Endodermal cell (in vitro differentiated cells): ENCODE data around the gene KICS2. TPM values are rescaled to one million over a fixed set of nuclear protein-coding genes. Genes with fewer than 3 reads are reported as not detected.

ENCODE experiments used
- DNase-seq: peaks from one replicate; pipeline ENCODE4 v3.0.0-alpha.2; 2017
- H3K27ac ChIP-seq: 2 replicates; pipeline ENCODE4 v1.5.1; 2013; ENCODE audit warnings: mild to moderate bottlenecking, low read depth, low read length, moderate library complexity
- H3K27me3 ChIP-seq: 2 replicates; pipeline ENCODE4 v1.6.1; 2013; ENCODE audit warnings: mild to moderate bottlenecking, low read length, moderate library complexity; ENCODE audit not compliant: insufficient read depth, control insufficient read depth, poor library complexity, severe bottlenecking
- H3K36me3 ChIP-seq: 2 replicates; pipeline ENCODE4 v1.7.0; 2013; ENCODE audit warnings: mild to moderate bottlenecking, low read length, moderate library complexity; ENCODE audit not compliant: control insufficient read depth, insufficient read depth
- H3K4me1 ChIP-seq: one replicate; pipeline ENCODE4 v1.7.0; 2013; ENCODE audit warnings: low read length; ENCODE audit not compliant: control insufficient read depth, insufficient read depth
- H3K4me3 ChIP-seq: 2 replicates; pipeline ENCODE4 v1.5.1; 2013; ENCODE audit warnings: mild to moderate bottlenecking, low read length, moderate library complexity
- H3K9ac ChIP-seq: 2 replicates; pipeline ENCODE4 v1.6.1; 2013; ENCODE audit warnings: mild to moderate bottlenecking, low read length, moderate library complexity; ENCODE audit not compliant: poor library complexity, severe bottlenecking; ENCODE audit errors: extremely low read depth
- H3K9me3 ChIP-seq: 2 replicates; pipeline ENCODE4 v1.6.1; 2013; ENCODE audit warnings: mild to moderate bottlenecking, low read length, moderate library complexity; ENCODE audit not compliant: control insufficient read depth
- H3K27ac Mint-ChIP-seq: 2 replicates; pipeline ENCODE4 v1.8.0; 2020; ENCODE audit warnings: mixed read lengths
- H3K27me3 Mint-ChIP-seq: 2 replicates; pipeline ENCODE4 v1.8.0; 2021; ENCODE audit warnings: mild to moderate bottlenecking, mixed read lengths; ENCODE audit not compliant: insufficient read depth
- H3K36me3 Mint-ChIP-seq: 2 replicates; pipeline ENCODE4 v1.8.0; 2020; ENCODE audit warnings: low read depth, mixed read lengths
- H3K4me1 Mint-ChIP-seq: 2 replicates; pipeline ENCODE4 v1.8.0; 2020; ENCODE audit warnings: mixed read lengths
- H3K4me3 Mint-ChIP-seq: 2 replicates; pipeline ENCODE4 v1.8.0; 2020; ENCODE audit warnings: mild to moderate bottlenecking, moderate library complexity, mixed read lengths
- H3K9me3 Mint-ChIP-seq: 2 replicates; pipeline ENCODE4 v1.8.0; 2020; ENCODE audit warnings: mild to moderate bottlenecking, mixed read lengths
- WGBS, 2 experiments: methylation state at CpG; one replicate each; pipeline versions ENCODE4 v1.1.5 to v1.1.7; 2013; ENCODE audit warnings: missing lambda C conversion rate in 2 of 2, mixed read lengths in 1 of 2; ENCODE audit not compliant: insufficient coverage in 1 of 2, insufficient read length in 1 of 2; 5-methylcytosine and 5-hydroxymethylcytosine counted together
- total RNA-seq, 2 donors: library from RNA; stranded (reverse); fragmentation: NEBNext Ultra II Directional in 1 of 2; extraction: Animal tissue kit (Norgen Biotek cat#: 25700) in 1 of 2; gene quantifications; 2 replicates in 1 of 2; 3 replicates in 1 of 2; pipeline ENCODE4 v1.2.1, GENCODE V29; 2021
- TF ChIP-seq, protein P1 (sequence below): fragments of 200-600 bp; sonication (generic); conservative IDR thresholded peaks from 2 replicates; pipeline ENCODE4 v1.5.0; 2021; ENCODE audit warnings: antibody characterized with exemption, mild to moderate bottlenecking

The KICS2 gene
- total RNA-seq, 2 donors from 2014 or later: 8.0 to 16.6 TPM

DNA sequence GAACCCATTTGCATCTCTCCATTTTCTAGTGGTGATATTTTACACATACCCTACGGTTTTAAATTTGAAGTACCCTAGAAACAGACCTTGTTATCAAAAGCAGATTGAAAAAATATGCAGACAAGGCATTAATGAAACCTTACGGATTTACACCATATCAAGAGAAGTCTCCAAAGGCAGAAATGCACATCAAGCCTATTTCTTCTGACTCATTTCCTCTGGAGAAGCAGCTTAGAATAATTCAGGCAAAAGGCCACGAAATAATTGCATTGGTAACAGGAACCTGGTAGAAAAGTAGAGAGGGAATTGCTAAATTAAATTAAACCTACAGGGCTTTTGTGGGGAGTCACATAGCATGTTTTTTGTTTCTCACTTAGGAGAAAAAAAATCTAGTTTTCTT is 34.7 kb downstream of the KICS2 start:
- Histone ChIP-seq H3K9me3 (no peaks in the 10 kb centered on the region), H3K27ac (no peak overlapping the region), H3K9ac (no peak overlapping the region), H3K27me3 (no peaks in the 10 kb centered on the region), H3K36me3 (no peaks in the 10 kb centered on the region), H3K4me1 (no peaks in the 10 kb centered on the region), H3K4me3 (no peak overlapping the region)
- H3K9me3 Mint-ChIP-seq: peaks cover 7% of the 10 kb centered on the region
- peaks cover 5% of the 10 kb centered on the region for H3K36me3 Mint-ChIP-seq
- H3K4me3 Mint-ChIP-seq: no peak overlapping the region
- 85 to 100% methylated on average over 2 to 3 of the region's 3 CpGs for WGBS, 2 experiments
- H3K4me1 Mint-ChIP-seq: no peaks in the 10 kb centered on the region
- H3K27ac Mint-ChIP-seq: no peak overlapping the region
- TF ChIP-seq, protein P1, sequence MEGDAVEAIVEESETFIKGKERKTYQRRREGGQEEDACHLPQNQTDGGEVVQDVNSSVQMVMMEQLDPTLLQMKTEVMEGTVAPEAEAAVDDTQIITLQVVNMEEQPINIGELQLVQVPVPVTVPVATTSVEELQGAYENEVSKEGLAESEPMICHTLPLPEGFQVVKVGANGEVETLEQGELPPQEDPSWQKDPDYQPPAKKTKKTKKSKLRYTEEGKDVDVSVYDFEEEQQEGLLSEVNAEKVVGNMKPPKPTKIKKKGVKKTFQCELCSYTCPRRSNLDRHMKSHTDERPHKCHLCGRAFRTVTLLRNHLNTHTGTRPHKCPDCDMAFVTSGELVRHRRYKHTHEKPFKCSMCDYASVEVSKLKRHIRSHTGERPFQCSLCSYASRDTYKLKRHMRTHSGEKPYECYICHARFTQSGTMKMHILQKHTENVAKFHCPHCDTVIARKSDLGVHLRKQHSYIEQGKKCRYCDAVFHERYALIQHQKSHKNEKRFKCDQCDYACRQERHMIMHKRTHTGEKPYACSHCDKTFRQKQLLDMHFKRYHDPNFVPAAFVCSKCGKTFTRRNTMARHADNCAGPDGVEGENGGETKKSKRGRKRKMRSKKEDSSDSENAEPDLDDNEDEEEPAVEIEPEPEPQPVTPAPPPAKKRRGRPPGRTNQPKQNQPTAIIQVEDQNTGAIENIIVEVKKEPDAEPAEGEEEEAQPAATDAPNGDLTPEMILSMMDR: no peak
- no peak for DNase-seq
- H3K27me3 Mint-ChIP-seq: no peaks in the 10 kb centered on the region

DNA sequence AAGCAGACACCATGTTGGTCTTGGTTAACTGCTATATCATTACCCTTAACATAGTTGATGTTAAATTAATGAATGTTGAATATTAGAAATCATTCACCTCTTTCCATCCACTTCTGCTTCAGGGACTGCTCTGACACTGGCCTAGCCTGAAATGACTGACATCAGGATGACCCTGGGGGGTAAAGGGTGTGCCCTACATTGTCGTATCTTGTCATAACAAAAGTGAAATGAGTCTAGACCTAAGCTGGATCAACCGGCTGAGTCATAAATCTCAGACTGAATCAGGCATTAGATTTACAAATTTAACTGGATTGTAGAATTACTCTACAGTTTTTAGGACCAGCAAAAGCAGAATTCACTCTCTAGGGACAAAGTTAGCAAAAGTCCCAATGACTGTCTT is 35.3 kb downstream of the KICS2 start:
- no peaks in the 10 kb centered on the region for H3K36me3 ChIP-seq
- H3K4me1 ChIP-seq: no peaks in the 10 kb centered on the region
- H3K27ac ChIP-seq: no peak overlapping the region
- Mint-ChIP-seq H3K4me1 (no peaks in the 10 kb centered on the region), H3K4me3 (no peak overlapping the region), H3K36me3 (peaks cover 3% of the 10 kb centered on the region), H3K27me3 (no peaks in the 10 kb centered on the region), H3K27ac (no peak overlapping the region), H3K9me3 (peaks cover 7% of the 10 kb centered on the region)
- H3K9me3 ChIP-seq: no peaks in the 10 kb centered on the region
- no peaks in the 10 kb centered on the region for H3K27me3 ChIP-seq
- no peak overlapping the region for H3K4me3 ChIP-seq
- 89 to 100% methylated on average over 1 to 2 of the region's 2 CpGs for WGBS, 2 experiments
- no peak for DNase-seq
- no peak overlapping the region for H3K9ac ChIP-seq
- TF ChIP-seq, protein P1: no peak

DNA sequence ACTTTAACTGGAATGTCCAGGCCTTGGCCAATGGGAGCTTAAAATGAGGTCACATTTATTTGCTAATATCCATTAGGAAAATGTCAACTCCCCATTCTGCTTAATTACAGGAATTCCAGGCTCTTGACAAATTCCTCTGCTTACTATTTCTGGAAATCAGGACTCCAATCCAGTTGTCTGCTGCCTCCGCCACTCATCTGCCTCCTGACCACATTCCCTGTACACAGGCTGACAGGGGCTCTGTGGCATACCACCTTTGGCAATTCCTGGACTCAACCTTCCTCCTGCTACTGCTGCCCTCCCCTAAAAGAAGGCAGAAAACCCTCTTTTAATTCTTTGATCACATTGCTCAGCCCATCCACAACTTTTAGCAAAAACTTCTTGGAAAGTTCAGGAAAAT is 37.9 kb downstream of the KICS2 start:
- peaks cover 3% of the 10 kb centered on the region for H3K36me3 Mint-ChIP-seq
- H3K36me3 ChIP-seq: no peaks in the 10 kb centered on the region
- H3K9ac ChIP-seq: no peak overlapping the region
- no peaks in the 10 kb centered on the region for H3K27me3 ChIP-seq
- WGBS, 2 experiments: 100% methylated on average over 1 of the region's 1 CpG
- H3K9me3 Mint-ChIP-seq: peaks cover 7% of the 10 kb centered on the region
- H3K4me1 Mint-ChIP-seq: peaks cover 1% of the 10 kb centered on the region
- H3K4me3 ChIP-seq: no peak overlapping the region
- H3K27ac ChIP-seq: no peak overlapping the region
- no peaks in the 10 kb centered on the region for H3K4me1 ChIP-seq
- no peak for DNase-seq
- no peaks in the 10 kb centered on the region for H3K27me3 Mint-ChIP-seq
- TF ChIP-seq, protein P1: no peak
- H3K4me3 Mint-ChIP-seq: no peak overlapping the region
- H3K27ac Mint-ChIP-seq: no peak overlapping the region
- H3K9me3 ChIP-seq: no peaks in the 10 kb centered on the region
